Osteocyte (in vitro differentiated cells): ENCODE measurements around the gene DAAM1. TPM values are rescaled to one million over a fixed set of nuclear protein-coding genes. Genes with fewer than 3 reads are reported as not detected.

ENCODE experiments used
- DNase-seq: peaks from one replicate; pipeline ENCODE4 v3.0.0; 2021; ENCODE audit warnings: mixed read lengths; ENCODE audit not compliant: unreplicated experiment; ENCODE audit errors: extremely low spot score
- H3K27ac Mint-ChIP-seq: one replicate; pipeline ENCODE4 v1.8.0; 2021; ENCODE audit warnings: mild to moderate bottlenecking, mixed read lengths; ENCODE audit not compliant: unreplicated experiment
- H3K27me3 Mint-ChIP-seq: one replicate; pipeline ENCODE4 v1.8.0; 2021; ENCODE audit warnings: mixed read lengths; ENCODE audit not compliant: unreplicated experiment
- H3K36me3 Mint-ChIP-seq: one replicate; pipeline ENCODE4 v1.8.0; 2021; ENCODE audit warnings: mixed read lengths; ENCODE audit not compliant: unreplicated experiment
- H3K4me1 Mint-ChIP-seq: one replicate; pipeline ENCODE4 v1.8.0; 2021; ENCODE audit warnings: mixed read lengths; ENCODE audit not compliant: unreplicated experiment
- H3K4me3 Mint-ChIP-seq: one replicate; pipeline ENCODE4 v1.8.0; 2021; ENCODE audit warnings: mild to moderate bottlenecking, moderate library complexity, mixed read lengths; ENCODE audit not compliant: unreplicated experiment
- H3K9me3 Mint-ChIP-seq: one replicate; pipeline ENCODE4 v1.8.0; 2021; ENCODE audit warnings: mixed read lengths; ENCODE audit not compliant: unreplicated experiment
- total RNA-seq: library from RNA; stranded (reverse); gene quantifications from 2 replicates; pipeline ENCODE4 v1.2.1, GENCODE V29; 2021
- TF ChIP-seq, protein P1 (sequence below): fragments of 200-600 bp; sonication (generic); IDR thresholded peaks from 2 replicates; pipeline ENCODE4 v1.5.0; 2021; ENCODE audit warnings: antibody characterized with exemption, mild to moderate bottlenecking, moderate library complexity

DAAM1 gene
- total RNA-seq, 1 donor from 2014 or later = 22.8 TPM

DNA sequence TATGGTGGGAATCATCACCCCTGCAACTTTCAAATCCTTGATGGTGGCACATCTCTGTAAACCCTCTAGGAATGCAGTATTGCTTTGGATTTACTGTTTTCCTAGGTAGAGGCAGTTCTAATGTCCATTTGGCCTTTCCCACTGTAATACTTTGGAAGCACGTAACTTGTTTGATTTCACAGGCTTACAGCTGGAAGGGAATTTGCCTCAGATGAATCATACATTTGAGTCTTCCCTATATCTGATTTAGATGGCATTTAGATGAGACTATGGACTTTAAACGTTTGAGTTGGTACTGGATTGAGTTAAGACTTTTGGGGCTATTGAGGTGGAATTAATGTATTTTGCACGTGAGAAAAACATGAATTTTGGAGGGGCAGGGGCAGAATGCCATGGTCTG is 35.9 kb downstream of the DAAM1 start:
- H3K9me3 Mint-ChIP-seq = peaks cover 3% of the 10 kb centered on the region
- H3K4me3 Mint-ChIP-seq = no peak overlapping the region
- H3K27ac Mint-ChIP-seq = no peak overlapping the region
- H3K27me3 Mint-ChIP-seq = no peaks in the 10 kb centered on the region
- TF ChIP-seq, protein P1, sequence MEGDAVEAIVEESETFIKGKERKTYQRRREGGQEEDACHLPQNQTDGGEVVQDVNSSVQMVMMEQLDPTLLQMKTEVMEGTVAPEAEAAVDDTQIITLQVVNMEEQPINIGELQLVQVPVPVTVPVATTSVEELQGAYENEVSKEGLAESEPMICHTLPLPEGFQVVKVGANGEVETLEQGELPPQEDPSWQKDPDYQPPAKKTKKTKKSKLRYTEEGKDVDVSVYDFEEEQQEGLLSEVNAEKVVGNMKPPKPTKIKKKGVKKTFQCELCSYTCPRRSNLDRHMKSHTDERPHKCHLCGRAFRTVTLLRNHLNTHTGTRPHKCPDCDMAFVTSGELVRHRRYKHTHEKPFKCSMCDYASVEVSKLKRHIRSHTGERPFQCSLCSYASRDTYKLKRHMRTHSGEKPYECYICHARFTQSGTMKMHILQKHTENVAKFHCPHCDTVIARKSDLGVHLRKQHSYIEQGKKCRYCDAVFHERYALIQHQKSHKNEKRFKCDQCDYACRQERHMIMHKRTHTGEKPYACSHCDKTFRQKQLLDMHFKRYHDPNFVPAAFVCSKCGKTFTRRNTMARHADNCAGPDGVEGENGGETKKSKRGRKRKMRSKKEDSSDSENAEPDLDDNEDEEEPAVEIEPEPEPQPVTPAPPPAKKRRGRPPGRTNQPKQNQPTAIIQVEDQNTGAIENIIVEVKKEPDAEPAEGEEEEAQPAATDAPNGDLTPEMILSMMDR = no peak
- peaks cover 2% of the 10 kb centered on the region for H3K36me3 Mint-ChIP-seq
- no peak for DNase-seq
- peaks cover 12% of the 10 kb centered on the region for H3K4me1 Mint-ChIP-seq

GRCh38 chr14:59225281-59225680 is 36.8 kb downstream of the DAAM1 start:
- Mint-ChIP-seq H3K27ac (no peak overlapping the region), H3K27me3 (no peaks in the 10 kb centered on the region), H3K9me3 (peaks cover 3% of the 10 kb centered on the region), H3K36me3 (peaks cover 2% of the 10 kb centered on the region), H3K4me3 (no peak overlapping the region), H3K4me1 (peaks cover 12% of the 10 kb centered on the region)
- no peak for DNase-seq
- TF ChIP-seq, protein P1 = no peak

GRCh38 chr14:59228421-59228820 is 40.0 kb downstream of the DAAM1 start:
- no peak overlapping the region for H3K4me3 Mint-ChIP-seq

DNA sequence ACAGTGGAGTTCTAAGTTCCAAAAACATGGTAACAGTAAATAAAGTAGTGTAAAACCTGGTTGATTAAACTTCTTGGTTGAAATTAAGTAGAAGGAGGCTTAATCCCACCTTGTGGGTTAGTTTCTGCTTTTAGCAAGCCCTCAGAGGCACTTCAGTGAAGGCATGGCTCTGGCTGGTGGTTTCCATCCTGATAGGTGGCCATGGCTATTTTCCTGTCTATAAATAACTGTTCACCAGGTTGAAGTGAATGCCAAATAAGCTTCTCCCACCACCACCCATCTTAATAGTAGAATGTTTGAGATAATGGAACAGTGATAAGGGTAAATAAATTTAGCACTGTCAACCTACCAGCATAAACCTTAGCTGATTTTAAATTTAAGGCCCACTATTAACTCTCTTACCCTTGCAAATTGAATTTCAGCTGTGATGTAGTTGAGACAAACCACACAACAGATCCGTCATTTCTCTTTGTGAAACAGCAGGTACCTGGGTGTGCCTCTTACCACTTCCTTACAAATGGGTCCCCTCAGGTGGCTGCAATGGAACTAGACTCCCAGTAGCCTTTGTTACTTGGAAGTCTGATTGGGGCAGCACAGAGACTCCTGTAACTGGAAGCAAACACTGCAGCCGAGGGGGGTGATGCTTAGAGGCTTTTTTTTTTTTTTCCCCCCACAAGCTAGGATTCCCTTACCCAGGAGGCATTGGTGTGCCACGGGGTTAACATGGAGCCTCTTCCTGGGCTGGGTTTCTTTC is 41.4 kb downstream of the DAAM1 start:
- H3K36me3 Mint-ChIP-seq = peaks cover 2% of the 10 kb centered on the region
- H3K4me3 Mint-ChIP-seq = no peak overlapping the region
- H3K27me3 Mint-ChIP-seq = no peaks in the 10 kb centered on the region
- H3K9me3 Mint-ChIP-seq = peaks cover 7% of the 10 kb centered on the region
- peaks cover 12% of the 10 kb centered on the region for H3K4me1 Mint-ChIP-seq
- no peak for DNase-seq
- TF ChIP-seq, protein P1 = no peak
- no peak overlapping the region for H3K27ac Mint-ChIP-seq

More at GRCh38 chr14:59228421-59228820, 40.0 kb downstream of the DAAM1 start:
- peaks cover 12% of the 10 kb centered on the region for H3K4me1 Mint-ChIP-seq
- DNase-seq = no peak
- peaks cover under 1% of the 10 kb centered on the region for H3K9me3 Mint-ChIP-seq
- H3K27me3 Mint-ChIP-seq = no peaks in the 10 kb centered on the region
- no peaks in the 10 kb centered on the region for H3K36me3 Mint-ChIP-seq
- TF ChIP-seq, protein P1 = no peak
- no peak overlapping the region for H3K27ac Mint-ChIP-seq

DNA sequence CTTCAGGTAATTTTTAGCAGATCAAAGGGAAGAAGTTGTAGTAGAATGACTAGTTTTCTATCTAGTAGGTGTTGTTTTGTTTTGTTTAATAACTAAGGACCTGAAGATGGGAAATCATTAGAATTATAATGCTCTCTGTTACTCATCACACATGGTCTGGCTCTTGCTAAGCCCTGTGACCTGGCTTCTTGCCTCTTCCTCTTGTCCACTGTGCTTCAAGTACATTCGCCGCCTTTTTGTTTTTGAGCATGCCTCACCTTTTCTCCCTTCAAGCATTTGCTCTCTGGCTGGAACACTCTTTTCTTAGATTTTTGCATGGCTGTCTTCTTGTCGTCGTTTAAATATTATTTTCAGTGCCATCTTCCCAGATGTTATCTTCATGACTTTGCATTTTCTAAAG is 47.7 kb downstream of the DAAM1 start:
- no peak for DNase-seq
- TF ChIP-seq, protein P1 = no peak
- peaks cover 14% of the 10 kb centered on the region for H3K4me1 Mint-ChIP-seq
- peaks cover 3% of the 10 kb centered on the region for H3K36me3 Mint-ChIP-seq
- no peak overlapping the region for H3K27ac Mint-ChIP-seq
- peaks cover 16% of the 10 kb centered on the region for H3K9me3 Mint-ChIP-seq
- no peaks in the 10 kb centered on the region for H3K27me3 Mint-ChIP-seq
- no peak overlapping the region for H3K4me3 Mint-ChIP-seq
